Adipocyte (in vitro differentiated cells): ENCODE measurements around the gene GDE1.
"Not testable (repeated sequence)": the region's sequence is repeated elsewhere in the genome, so short reads cannot be mapped to it uniquely, and the experiment has no call there.

Experiments
- DNase-seq: peaks from one replicate; pipeline ENCODE4 v3.0.0-alpha.2; 2015; ENCODE audit warnings: low read depth
- H3K27me3 ChIP-seq: replicated peaks from 2 replicates; pipeline ENCODE4 v1.7.0; 2013; ENCODE audit warnings: mild to moderate bottlenecking, low read length, moderate library complexity; ENCODE audit not compliant: control insufficient read depth, insufficient read depth
- H3K36me3 ChIP-seq: 2 replicates; pipeline ENCODE4 v1.7.0; 2013; ENCODE audit warnings: low read length, mild to moderate bottlenecking, moderate library complexity; ENCODE audit not compliant: control insufficient read depth, insufficient read depth, severe bottlenecking
- H3K4me1 ChIP-seq: 2 replicates; pipeline ENCODE4 v1.7.0; 2013; ENCODE audit warnings: mild to moderate bottlenecking, low read length, moderate library complexity; ENCODE audit not compliant: control insufficient read depth, insufficient read depth
- H3K4me3 ChIP-seq: 2 replicates; pipeline ENCODE4 v1.7.0; 2013; ENCODE audit warnings: mild to moderate bottlenecking, low read length, moderate library complexity
- H3K9ac ChIP-seq: 2 replicates; pipeline ENCODE4 v1.7.0; 2013; ENCODE audit warnings: mild to moderate bottlenecking, low read length, moderate library complexity
- H3K9me3 ChIP-seq: 2 replicates; pipeline ENCODE4 v1.7.0; 2013; ENCODE audit warnings: mild to moderate bottlenecking, low read length, moderate library complexity; ENCODE audit not compliant: control insufficient read depth

GDE1 gene

DNA sequence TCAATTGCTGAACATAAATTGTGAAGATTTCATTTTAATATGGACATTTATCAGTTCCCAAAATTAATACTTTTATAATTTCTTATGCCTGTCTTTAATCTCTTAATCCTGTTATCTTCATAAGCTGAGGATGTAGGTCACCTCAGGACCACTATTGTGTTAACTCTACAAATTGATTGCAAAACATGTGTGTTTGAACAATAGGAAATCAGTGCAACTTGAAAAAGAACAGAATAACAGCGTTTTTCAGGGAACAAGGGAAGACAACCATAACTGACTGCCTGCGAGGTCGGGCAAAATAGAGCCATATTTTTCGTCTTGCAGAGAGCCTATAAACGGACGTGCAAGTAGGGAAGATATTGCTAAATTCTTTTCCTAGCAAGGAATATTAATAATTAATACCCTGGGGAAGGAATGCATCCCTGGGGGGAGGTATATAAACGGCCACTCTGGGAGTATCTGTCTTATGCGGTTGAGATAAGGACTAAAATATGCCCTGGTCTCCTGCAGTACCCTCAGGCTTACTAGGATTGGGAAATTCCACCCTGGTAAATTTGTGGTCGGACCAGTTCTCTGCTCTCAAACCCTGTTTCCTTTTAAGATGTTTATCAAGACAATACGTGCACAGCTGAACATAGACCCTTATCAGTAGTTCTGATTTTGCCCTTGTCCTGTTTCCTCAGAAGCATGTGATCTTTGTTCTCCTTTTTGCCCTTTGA is 21.5 kb upstream of the GDE1 start:
- H3K36me3 ChIP-seq, result peaks cover 54% of the 10 kb centered on the region
- H3K9ac ChIP-seq, H3K4me1 ChIP-seq, H3K4me3 ChIP-seq, H3K9me3 ChIP-seq, H3K27me3 ChIP-seq, DNase-seq: not testable (repeated sequence)

DNA sequence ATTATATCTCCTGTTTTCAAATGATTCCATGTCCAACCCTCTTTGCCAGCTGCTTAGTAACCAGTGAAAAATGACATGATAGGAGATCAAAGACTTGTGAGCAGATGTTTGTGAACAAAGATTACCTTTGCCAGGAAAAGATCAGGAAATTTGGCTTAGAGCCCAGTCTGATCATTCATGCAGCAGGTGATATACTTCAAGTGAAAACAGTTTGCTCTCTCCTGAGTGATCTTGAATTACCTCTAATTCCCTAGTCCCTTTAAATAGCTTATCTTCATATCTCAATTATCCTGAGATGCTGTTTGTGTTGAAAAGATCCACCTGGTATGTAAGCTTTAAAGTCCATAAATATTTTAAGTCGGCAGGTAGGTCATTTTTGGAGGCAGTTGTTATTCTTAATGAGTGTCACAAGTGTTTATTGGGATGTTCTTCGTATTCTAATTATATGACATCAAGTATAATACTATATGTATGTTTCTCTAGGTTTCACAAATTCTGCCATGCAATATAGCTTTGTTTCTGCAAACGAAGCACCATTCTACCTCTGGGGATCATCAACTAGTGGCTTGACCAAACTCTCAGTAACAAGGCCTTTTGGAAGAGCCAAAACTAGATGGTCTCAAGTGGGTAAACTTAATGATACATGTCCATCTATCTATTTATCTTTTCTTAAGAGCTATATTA is 20.4 kb upstream of the GDE1 start:
- Histone ChIP-seq H3K27me3 (no peaks in the 10 kb centered on the region), H3K9me3 (no peaks in the 10 kb centered on the region), H3K4me3 (no peak overlapping the region), H3K36me3 (peaks cover 47% of the 10 kb centered on the region), H3K9ac (no peak overlapping the region), H3K4me1 (no peaks in the 10 kb centered on the region)
- no peak for DNase-seq

DNA sequence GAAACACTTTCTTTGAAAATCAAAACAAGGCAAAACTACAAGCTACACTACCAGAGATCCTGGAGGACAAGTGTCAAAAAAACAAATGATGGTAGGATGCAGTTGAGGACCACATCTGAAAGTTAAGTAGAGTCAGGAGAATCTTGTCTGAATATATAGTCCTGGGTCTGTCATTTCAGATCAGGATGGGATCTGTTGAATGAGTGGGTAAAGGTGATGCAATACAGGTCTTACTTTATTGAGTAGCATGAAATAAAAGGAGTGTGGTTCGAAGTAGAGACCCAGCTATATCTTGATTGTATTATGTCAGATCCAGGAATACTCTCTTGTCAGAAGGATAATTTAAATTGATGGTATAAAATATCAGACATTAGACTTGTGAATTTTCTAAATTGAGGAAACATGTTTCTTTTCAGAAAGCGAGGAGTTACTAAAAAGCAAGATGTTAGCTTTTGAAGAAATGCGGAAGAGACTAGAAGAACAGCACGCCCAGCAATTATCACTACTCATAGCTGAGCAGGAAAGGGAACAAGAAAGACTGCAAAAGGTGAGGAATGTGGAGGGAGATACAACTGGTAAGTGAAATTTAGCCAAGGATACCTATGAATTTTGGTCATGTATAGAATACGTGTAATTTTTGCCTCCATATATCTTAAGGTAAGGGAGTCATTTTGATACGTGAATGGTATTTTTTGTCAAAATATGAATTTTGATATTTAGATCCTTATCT is 18.5 kb upstream of the GDE1 start:
- H3K9ac ChIP-seq, result no peak overlapping the region
- H3K27me3 ChIP-seq, result no peaks in the 10 kb centered on the region
- H3K9me3 ChIP-seq, result no peaks in the 10 kb centered on the region
- DNase-seq, result no peak
- peaks cover 54% of the 10 kb centered on the region for H3K36me3 ChIP-seq
- no peaks in the 10 kb centered on the region for H3K4me1 ChIP-seq
- H3K4me3 ChIP-seq, result no peak overlapping the region

DNA sequence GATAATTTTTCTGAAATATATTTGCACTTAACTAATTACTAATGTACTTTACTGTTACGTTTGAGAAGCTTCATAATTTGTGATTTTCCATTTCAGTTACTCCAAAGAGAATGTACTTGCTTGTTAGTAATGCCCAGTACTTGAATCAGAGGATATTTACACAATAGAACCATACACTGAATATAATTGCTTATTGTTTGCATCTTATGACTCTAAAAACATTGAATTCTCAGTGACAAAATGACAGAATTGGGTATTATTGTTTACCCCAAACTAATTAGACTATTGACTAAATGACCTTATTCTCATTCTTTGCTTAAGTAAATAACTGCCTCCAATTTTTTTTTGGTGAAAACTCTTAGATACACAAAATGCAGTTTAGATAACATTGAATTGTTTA is 10.7 kb upstream of the GDE1 start:
- Histone ChIP-seq H3K27me3 (no peaks in the 10 kb centered on the region), H3K4me3 (no peak overlapping the region), H3K9me3 (no peaks in the 10 kb centered on the region), H3K4me1 (no peaks in the 10 kb centered on the region), H3K36me3 (peaks cover 27% of the 10 kb centered on the region), H3K9ac (no peak overlapping the region)
- DNase-seq, result no peak

DNA sequence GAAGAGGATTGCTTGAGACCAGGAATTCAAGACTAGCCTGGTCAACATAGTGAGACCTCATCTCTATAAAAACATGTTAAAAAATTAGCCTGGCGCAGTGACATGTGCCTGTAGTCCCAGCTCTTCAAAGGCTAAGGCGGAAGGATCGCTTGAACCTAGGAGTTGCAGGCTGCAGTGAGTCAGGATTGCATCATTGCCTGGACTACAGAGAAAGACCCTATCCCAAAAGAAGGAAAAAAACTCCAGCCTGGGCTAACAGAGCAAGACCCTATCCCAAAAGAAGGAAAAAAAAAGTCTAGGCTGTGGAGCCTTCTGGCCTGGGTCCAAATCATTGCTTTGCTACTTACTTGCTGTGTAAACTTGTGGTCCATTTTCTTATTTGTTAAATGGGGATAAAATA is 6.8 kb upstream of the GDE1 start:
- Histone ChIP-seq H3K4me1 (peaks cover 11% of the 10 kb centered on the region), H3K4me3 (no peak overlapping the region), H3K9me3 (no peaks in the 10 kb centered on the region), H3K27me3 (no peaks in the 10 kb centered on the region), H3K36me3 (peaks cover 6% of the 10 kb centered on the region), H3K9ac (no peak overlapping the region)
- DNase-seq, result no peak

DNA sequence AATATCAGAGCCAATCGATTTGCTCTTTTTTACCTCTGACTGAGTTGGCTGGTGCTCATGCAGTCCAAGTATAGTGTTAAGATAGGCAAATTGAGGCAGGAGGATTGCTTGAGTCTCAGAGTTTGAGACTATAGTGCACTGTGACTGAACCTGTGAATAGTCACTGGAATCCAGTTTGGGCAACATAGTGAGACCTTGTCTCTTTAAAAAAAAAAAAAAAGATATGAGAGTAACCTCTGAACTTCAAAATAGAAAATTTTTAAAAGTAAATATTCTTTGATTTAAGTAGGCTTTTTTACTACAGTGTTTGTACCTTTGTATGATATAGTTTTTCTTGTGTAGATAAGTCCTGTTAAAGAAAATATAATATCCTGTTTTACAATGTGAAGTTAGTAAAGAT is 5.3 kb upstream of the GDE1 start:
- Histone ChIP-seq H3K4me1 (peaks cover 11% of the 10 kb centered on the region), H3K36me3 (peaks cover 6% of the 10 kb centered on the region), H3K9ac (no peak overlapping the region), H3K27me3 (no peaks in the 10 kb centered on the region), H3K4me3 (no peak overlapping the region), H3K9me3 (no peaks in the 10 kb centered on the region)
- no peak for DNase-seq

DNA sequence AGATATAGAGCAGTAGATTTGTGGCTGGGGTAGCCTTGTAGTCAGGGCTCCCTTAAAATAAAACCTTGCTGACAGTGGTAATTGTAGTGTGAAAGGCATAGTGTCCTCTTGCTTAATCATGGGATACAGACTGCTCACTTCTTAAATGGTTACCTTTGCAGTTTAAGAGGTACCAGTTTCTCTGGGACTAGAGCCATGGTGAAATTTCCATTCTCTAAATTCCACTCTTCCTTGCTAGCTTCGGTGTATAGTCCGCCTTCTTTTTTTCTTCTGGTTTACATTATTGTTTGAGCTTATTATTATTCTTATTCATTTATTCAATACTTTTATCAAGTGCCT is 3.5 kb upstream of the GDE1 start:
- peaks cover 6% of the 10 kb centered on the region for H3K36me3 ChIP-seq
- H3K27me3 ChIP-seq, result no peaks in the 10 kb centered on the region
- H3K9ac ChIP-seq, result no peak overlapping the region
- no peak for DNase-seq
- no peaks in the 10 kb centered on the region for H3K9me3 ChIP-seq
- H3K4me1 ChIP-seq, result peaks cover 17% of the 10 kb centered on the region
- peak overlapping the region; percentile 96 for H3K4me3 ChIP-seq

DNA sequence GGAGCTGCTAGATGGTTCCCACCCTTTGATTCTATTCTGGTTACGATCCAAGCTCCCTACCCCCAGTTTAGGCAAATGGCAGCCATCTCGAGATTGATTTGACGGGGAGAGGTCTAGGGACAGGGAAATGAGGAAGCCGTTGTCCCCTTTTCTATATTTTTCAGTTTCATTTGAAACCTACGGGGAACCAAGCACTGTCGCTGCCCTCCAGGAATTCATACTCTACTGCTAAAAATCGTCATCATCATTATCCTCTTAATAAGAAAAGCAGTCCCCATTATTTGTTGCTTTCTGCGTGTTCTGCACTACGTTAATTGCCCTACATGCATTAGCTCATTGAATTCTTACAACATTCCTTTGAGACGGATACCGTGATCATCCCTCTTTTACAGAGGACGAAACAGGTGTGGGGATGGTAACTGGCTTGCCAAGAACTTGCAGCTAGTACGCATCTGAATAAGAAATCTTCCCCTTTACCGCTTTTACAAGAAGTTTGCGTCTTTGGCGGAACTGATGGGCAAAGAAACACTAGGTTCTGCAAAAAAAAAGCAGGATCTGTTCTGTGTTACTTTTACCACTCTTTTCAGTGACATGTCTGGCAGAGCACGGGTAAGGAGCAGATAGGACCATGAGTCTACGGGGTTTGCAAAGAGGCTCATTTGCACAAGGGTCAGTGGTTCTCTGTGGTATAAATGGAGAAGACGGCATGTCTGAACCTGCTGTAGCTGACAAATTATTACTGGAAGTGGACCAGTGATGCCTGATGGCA is 2.9 kb upstream of the GDE1 start:
- no peaks in the 10 kb centered on the region for H3K9me3 ChIP-seq
- no peaks in the 10 kb centered on the region for H3K27me3 ChIP-seq
- DNase-seq, result peak; percentile 25
- peaks cover 6% of the 10 kb centered on the region for H3K36me3 ChIP-seq
- peaks cover 23% of the 10 kb centered on the region for H3K4me1 ChIP-seq
- H3K9ac ChIP-seq, result peak overlapping the region; percentile 88
- H3K4me3 ChIP-seq, result peak overlapping the region; percentile 96

DNA sequence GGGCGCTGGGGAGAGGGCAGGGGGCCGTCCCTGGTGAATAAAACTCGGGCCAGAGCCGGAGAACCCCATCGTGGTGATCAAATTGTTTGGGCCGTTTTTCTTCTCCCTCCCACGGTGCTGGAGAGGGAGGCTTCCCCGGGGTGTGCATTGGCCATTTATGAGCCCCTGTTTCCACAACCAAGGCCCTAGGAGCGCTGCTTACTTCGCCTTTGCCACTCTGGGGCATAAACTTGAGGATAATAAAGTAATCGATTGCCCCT is 2.4 kb upstream of the GDE1 start:
- peak overlapping the region; percentile 88 for H3K9ac ChIP-seq
- H3K9me3 ChIP-seq, result no peaks in the 10 kb centered on the region

DNA sequence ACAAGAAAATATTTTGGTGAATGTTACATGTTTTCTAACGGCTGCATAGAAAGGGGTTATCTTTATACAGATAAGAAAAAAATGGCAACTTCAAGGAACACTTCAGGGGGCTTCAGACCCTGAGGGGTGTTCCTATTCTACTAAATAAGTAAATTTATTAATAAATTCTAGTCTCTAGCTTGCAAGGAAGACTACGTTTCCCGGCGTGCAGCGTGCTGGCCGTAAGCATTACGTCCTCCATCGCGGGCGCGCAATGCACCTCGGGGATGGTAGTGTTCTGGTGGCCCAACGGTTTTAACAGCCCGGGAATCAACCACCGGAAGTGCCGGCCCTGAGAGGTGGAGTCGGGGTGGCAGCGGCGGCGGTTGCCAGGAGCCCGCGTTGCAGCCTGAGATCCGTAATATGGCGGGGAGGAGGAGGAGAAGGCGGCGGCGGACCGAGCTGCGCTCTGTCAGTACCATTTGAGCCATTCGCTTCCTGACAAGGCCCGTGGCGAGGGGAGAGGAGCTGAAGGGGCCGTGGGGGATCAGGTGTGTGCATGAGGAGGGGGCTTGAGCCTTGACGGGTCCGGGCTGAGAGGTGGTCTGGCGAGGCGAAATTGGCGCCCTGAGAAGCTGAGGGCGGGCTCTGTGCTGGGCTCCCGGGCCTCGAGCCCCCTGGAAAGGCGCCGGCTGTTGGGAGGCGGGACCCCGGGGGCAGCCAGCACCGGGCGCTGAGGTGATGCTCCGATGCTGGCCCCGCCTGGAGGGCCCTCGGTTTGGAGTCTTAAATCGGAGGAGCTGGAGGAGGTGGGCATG is 1.9 kb upstream of the GDE1 start, which contains the start of gene CCP110:
Gene CCP110, plus strand, starts transcription at position 384 of the 797 bp plus-strand sequence. CDS start 3,940 bp downstream, outside the sequence.
- Histone ChIP-seq H3K4me1 (peaks cover 27% of the 10 kb centered on the region), H3K4me3 (peak within 1 kb of the TSS; percentile 96)
- DNase-seq, result peak; percentile 99

More for the DNA sequence above, 2.4 kb upstream of the GDE1 start:
- H3K36me3 ChIP-seq, result peaks cover 6% of the 10 kb centered on the region
- no peaks in the 10 kb centered on the region for H3K27me3 ChIP-seq
- DNase-seq, result no peak
- H3K4me3 ChIP-seq, result peak overlapping the region; percentile 96
- peaks cover 27% of the 10 kb centered on the region for H3K4me1 ChIP-seq

More for the DNA sequence above, 1.9 kb upstream of the GDE1 start, which contains the start of gene CCP110:
- Histone ChIP-seq H3K27me3 (no peaks in the 10 kb centered on the region), H3K9ac (peak within 1 kb of the TSS; percentile 88), H3K36me3 (peaks cover 2% of the 10 kb centered on the region), H3K9me3 (no peaks in the 10 kb centered on the region)
